Activated CD8-positive, alpha-beta memory T cell treated with anti-CD3 and anti-CD28 coated beads, Interleukin-2, amount 50 U/mL, for 1 hour (primary cell): Measurements from ENCODE around the gene SPIRE1.

Experiments
- DNase-seq: peaks from one replicate; pipeline ENCODE4 v3.0.0-alpha.2; 2020; ENCODE audit errors: extremely low read depth

The SPIRE1 gene

DNA sequence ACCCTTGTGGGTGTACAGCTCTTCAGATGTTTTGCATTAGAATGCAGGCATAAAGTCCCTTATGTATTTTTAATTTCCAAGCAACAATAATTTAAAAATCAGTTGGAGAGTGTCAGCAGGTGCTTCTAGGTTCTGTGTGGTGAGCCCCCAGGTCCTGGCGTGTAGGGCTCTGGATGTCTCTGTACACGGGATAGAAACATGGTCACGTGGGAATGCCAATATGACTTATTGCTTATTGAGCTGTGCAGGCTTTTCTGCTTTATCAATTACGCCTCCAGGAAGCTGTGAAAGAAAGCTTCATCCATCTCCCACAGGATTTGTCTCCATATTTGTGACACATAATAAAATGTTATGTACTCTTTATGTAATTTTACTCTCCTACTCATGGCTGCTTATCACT, 212.4 kb downstream of the SPIRE1 start:
- DNase-seq = no peak

DNA sequence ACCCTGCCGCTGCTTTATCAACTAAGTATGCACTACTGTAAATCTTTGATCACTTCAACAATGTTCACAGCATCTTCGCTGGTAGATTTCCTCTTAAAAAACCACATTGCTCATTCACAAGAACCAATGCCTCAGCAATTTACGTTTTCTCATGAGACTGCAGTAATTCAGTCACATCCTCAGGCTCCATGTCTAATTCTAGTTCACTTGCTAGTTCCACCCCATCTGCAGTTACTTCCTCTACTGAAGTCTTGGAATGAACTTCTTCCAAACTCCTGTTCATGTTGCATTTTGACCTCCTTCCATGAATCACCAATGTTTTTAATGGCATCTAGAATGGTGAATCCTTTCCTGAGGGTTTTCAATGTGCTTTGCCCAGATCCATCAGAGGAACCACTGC, 214.4 kb downstream of the SPIRE1 start:
- no peak for DNase-seq

DNA sequence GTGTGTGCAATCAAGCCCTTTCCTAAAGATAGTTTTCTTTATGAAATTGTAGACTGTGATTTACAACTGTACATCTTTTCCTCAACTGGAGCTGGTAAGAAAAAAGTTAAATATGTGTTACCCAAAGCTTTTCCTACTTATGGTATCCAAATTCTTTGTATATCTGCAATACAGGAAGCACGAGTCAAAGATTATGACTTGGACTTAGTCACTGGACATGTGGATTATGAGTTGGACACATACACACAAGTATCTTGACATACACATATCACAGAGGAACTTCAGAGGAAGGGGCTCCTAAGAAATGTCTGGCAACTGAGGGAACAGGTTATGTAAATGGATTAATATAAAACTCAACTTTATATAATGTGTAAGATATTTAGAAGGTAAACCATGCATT, 215.0 kb downstream of the SPIRE1 start:
- DNase-seq = no peak

DNA sequence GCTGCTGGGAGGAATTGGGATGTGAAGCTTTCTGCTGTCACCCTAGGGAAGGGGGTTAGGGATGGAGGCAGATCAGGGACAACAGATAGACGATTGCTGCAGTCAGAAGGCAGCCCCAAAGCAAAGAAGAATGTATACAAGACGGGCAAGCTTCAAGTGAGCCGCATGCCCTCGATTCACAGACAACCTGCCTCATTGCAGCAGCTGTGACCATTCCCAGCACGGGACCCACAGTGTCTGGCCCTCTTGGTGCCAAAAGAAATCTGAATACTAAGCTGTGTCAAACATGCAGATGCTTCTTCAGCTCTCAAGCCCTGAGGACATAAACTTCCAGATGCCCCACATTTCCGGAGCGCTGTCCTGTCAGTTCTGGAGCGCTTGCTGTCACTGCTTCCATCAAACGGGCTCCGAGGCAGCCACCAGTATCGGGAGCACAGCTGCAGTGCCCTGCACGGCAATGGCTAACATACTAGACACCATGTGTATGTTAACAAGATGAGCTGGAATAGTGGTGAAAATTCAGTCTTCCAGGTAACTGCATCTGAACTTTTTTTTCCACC, 216.4 kb downstream of the SPIRE1 start:
- no peak for DNase-seq

DNA sequence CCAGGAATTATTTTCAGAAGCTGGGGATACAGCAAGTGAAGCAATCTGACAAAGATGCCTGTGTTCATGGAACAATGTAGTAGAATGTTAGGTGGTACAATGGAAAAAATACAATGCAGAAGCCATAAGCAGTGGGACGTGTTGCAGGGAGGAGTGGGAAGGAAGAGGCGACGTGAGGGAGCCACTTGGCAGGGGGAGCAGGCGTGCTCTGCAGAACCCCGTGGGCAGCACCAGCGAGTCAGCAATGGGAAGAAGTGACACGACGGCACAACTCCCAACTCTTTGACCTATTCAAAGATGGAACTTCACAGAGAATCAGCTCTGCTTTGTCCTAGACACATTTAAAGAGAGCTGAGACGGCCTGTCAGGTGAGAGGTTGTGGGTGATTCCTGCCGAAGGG, 219.7 kb downstream of the SPIRE1 start:
- DNase-seq = no peak

DNA sequence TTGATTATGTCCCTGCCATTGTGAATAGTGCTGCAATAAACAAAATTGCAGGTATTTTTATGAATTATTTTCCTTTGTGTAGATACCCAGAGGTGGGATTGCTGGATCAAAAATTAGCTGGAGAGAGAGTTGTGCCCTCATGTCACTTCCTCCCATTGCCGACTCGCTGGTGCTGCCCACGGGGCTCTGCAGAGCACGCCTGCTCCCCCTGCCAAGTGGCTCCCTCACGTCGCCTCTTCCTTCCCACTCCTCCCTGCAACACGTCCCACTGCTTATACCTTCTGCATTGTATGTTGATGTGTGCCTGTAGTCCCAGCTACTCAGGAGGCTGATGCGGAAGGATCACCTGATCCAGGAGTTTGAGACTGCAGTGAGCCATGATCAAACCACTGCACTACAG, 222.0 kb downstream of the SPIRE1 start:
- DNase-seq = no peak

DNA sequence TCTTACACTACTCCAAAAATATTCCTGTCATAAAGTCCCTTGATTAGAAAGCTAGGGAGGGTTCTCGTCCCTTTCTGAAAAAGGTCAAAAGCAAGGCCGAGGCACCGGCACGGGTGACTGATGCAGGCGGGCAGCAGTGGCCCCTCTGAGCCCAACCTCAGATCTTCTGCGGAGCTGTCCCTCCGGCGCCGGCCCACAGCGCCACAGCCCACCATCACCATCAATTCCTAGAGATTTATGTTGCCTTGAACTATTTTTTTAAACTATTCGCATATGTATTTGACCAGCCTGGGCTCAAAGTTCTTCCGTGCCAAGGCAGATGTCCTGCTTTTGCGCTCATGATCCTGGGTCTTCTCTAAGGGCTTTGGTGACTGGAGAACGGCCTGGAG, 223.4 kb downstream of the SPIRE1 start:
- no peak for DNase-seq

DNA sequence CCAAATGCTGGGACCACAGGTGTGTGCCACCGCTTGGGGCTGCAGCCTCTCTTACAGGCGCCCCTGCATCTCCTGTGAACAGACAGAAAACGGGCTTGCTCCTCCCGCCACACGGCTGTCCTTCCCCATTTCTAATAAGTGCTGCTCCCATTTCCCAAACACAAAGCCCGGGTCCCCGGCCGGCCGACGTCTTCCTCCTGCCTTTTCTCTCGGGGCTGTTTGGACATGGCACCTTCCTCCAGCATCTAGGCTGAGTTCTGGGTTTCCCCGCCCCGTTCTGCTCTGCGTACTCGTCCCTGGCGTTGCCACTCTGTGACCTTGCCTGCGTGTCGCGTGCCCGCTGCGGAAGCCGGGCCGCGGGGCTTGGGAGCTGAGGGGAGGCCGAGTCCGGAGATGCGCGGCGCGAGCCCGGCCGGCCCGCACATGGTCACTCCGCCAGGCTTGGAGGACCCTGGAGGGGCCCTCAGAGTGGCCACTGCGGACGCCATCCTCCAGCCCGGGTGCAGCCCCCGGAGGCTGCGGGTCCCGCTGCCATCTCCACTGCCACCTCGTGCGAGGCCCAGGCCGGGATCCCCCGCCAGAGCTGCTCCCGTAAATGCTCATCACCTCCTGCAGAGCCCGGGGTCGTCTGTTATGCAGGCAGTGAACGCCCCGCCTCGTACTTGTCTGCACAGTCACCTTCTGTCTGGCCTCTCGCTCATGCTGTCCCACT, 223.9 kb downstream of the SPIRE1 start:
- no peak for DNase-seq

DNA sequence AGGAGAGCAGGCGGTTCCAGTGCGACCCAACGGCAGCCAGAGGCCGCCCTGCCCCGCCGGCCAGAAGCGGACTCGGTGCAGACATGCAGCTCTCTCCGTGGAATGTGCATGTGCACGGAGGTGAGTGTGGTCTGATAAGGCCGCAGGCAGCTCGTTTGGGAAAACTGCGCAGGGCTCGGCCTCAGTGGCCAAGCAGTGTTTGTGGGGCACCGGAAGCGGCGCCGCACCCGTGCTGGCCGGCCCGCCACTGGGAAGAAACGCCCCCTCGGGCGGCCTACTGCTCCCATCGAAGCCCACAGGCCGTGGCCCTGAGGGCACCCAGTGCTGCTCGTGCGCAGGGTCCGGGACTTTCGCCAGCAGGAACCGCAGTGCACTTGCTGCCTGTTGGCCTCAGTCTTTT, 225.0 kb downstream of the SPIRE1 start:
- DNase-seq = no peak

DNA sequence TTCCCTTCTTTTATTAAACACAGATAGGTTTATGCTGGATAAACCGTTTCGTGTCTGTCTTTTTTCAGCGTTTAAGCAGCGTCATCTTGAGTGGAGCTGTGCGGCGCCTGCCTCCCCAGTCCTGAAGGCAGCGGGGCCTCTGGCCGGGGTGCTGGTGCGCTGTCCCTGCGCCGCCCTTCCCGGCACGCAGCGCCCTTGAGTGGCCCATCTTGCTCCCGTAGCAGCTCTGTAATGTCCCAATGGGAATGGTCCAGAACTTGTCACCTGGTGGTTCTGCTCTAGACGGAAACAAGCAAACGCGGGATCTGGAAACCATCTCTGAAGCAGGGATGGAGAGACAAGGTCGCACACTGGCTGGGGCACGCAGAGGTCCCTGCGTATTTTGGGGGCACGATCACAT, 225.7 kb downstream of the SPIRE1 start:
- DNase-seq = no peak

DNA sequence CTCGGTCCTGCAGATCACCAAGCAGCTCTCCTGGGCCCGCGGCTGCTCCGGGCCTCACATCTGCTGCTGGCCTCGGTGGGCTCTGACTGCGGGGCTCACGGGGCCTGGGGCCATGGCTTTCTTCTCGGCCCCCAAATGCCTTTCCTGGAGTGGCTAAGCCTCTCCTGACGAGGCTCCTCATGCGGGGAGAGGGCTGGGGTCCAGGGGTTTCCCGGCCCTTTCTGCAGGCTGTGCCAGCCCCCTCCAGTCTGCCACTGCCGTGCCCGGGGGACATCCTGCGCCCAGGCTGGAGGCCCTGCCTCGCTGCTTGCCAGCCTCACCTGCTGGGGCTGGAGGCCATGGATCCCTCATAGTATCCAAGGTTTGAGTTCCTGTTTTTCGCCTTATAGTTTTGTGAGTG, 226.3 kb downstream of the SPIRE1 start:
- DNase-seq = no peak

DNA sequence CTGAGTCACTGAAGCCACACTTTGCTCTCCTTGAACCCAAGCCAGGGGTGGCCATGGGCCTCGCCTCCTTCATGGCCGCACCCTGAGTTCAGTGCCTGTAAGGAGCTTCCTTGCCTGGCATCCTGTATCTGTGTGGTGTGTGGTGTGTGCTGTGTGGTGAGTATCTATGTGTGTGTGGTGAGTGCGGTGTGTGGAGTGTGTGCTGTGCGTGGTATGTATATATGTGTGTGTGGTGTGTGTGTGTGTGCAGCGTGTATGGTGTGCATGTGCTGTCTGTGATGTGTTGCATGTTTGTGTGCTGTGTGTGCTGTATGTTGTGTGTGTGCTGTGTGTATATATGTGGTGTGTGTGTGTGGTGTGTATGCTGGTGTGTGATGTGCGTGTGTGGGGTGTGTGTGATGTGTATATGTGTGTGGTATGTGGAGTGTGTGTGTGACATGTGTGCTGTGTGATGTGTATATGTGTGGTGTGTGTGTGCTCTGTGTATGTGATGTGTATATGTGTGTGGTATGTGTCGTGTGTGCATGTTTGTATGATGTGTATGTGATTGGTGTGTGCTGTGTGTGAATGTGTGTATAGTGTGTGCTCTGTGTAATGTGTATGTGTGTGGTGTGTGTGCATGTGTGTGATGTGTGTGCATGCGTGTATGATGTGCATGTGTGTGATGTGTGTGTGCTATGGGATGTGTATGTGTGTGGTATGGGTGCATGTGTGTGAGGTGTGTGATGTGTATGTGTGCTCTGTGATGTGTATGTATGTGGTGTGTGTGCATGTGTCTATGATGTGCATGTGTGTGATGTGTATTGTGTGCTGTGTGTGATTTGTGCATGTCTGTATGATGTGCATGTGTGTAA, 227.5 kb downstream of the SPIRE1 start:
- no peak for DNase-seq

DNA sequence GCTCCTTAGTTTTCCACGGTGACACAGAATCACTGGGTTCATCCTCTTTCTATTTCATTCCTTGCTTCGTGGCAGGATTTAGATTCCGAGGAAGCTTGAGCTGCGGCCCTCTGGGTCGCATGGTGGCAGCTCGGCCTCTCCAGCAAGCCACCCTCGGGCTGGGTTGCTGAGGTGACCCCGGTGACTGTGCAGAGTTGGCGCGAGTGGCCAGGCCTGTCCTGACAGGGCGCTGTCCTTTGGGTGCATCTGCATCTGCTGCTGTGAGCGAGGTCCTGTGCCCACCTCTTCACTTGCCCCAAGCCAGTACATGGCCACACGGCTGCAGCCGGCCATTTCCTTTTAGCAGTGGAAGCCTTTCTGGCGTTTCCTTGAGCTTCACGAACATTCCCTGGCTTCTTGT, 228.4 kb downstream of the SPIRE1 start:
- DNase-seq = no peak

DNA sequence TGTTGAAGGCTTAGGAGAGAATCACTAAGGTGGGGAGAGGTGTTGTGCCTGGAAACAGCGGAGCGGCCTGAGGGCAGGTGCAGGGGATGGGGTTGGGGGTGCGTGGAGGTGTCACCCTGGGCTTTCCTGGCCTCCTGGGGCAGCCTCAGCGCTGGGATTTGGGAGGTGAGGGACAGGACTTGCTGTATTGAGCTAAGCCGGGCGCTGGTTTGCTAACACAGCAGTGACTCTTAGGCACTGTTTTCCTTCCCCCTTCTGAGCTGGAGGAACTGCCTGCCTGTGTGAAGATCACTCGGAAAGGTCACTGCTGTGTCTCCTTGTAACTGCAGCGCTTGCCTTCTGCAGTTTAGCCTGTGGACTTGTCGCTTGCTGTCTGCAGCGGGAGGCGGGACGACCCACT, 229.0 kb downstream of the SPIRE1 start:
- no peak for DNase-seq

DNA sequence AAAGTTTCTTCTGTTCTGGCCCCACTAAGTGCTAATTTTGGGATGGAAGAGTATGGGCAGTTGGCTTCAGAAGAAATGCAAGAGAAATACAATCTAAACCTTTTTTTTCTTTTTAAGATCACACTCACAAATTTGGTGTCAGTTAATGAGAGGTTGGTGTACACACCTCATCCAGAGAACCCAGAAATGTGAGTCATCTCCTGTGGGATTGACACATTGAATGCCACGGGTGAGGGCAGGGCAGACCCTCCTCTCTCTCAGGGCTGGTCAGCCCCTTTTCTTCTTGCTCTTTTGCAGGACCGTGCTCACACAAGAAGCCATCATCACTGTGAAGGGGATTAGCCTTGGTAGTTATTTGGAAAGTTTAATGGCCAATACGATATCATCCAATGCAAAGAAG, 231.0 kb downstream of the SPIRE1 start:
- DNase-seq = no peak

DNA sequence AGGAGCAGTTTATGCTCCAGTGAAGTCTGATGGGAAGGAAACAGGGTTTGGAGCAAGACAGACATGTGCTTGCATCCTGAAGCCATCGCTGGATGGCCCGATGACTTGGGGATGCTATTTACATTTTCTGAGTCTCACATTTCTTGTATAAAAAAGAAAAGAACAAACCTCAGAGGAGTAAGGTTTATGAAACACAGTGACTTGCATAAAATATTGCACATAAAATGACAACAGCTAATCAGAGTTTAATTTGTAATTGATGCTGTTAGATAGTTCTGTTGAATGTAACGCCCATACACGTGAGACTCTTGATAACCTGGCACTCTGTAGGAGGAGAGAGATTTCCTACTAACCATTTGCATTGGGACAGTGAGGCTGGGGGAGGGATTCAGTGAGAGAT, 233.7 kb downstream of the SPIRE1 start:
- no peak for DNase-seq

DNA sequence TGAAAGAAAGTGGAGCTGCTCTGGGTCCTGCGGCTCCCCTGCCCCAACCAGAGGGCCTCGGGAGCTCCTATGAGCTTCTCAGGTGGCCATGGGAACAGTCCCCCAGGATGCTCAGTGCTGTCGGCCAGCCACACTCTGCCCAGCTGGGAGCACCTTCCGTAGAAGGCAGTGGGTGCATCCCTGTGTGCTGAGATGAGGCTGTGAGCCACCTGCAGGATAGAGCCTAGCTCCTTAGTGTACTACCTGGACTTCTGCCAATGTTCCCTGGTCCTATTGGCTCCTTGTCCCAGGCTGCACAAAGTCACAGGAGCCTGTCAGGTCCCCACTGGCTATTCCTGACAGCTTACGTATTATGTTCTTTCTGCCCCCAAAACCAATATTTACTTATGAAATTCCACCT, 234.1 kb downstream of the SPIRE1 start:
- no peak for DNase-seq

DNA sequence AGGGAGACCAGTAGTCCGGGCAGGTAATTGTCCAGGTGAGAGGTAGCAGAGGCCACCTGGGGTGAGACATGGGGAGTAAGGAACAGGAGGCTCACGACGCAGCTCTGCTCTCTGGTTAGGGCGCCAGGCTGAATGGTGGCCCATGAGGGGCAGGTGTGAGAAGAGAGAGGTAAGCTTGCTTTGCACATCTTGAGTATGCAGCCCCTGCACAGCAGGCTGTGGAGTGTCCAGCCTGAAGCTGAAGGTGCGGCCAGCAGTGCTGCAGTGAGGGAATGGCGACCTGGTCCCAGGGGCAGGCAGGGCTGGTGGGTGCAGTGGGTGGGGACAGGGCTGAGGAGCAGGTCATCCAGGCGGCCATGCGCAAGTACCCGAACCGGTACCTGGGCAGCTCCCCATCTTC, 234.5 kb downstream of the SPIRE1 start:
- no peak for DNase-seq

DNA sequence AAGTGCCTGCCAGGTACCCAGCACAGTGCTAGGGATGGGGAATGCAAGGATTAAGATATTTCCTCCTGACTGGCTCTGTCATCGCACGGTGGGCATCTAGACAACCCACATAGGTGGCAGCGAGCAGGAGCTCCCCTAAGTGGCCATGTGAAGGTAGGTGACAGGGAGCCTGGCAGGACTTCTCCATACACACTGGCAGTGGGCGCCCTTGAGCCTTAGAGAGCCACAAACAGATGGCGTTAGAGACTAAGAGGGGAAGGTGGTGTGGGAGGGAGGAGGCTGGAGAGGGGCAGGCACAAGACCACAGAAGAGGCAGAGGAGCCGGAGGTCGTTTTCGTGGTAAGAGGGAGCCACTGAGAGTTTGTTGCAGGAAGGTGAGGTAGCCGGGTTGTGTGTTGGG, 235.0 kb downstream of the SPIRE1 start:
- DNase-seq = no peak

DNA sequence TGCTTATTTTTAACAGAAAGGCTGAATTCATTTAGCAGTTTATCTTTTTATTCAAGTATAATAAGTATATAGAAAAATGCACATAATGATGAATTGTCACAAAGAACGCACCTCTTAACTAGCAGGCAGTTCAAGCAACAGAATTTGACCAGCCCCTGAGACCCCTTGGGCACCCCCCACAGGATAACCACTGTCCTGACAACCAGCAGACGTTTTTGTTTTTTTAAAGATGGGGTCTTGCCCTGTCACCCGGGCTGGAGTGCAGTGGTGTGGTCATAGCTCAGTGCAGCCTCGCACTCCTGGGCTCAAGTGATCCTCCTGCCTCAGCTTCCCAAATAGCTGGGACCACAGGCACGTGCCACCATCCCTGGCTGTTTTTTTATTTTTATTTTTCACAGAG, 236.2 kb downstream of the SPIRE1 start:
- no peak for DNase-seq

DNA sequence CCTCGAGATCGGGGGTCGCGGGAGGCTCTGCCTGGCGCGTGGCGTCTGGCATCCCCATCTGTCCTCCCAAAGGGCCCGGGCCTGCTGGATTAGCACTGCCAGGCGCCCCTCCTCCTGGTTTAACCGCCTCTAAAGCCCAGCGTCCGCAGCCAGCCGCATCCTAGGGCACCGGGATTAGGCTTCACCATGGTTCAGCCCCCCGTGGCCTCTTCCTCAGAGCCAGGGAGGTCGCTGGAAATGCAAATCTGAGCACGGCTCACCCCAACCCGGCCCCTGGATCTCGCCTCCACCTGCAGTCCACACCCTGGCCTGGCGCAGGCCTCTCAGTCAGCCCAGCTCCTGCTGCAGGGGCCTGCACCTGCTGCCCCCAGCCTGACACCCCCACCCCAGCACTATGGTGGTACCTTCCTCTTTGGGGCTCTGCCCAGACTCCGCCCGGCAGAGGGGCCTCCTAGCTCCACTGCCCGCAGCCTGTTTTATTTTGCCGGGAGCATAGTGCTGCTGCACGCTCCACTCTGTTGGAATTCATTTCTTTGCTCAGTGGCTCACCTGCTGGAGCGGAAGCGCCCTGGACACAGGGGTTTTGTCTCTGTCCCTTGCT, 237.0 kb downstream of the SPIRE1 start:
- DNase-seq = no peak

DNA sequence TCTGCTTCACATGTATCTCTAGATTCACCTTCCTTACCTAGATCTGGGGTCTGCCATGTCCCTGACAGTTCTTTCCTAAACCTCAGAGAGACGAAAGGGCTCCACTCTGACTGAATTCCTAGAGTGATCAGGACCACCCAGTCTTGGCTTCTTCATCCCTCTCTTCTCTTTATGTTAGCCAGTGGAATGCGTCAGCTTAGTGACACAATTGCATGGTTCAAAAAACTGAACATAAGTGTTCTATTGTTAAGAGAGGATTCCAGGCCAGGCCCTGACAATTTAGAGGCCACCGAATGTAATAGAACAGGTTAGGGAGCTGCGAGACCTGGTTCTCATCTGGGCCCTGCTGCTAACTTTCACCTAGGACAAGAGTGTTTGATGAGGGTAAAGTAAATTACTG, 240.2 kb downstream of the SPIRE1 start:
- DNase-seq = no peak
